SH-SY5Y (cell line): ENCODE results near the gene CTBP2.

Source experiments
- GATA2 ChIP-seq: IDR thresholded peaks from 2 replicates; pipeline ENCODE4 v1.6.1; 2011; ENCODE audit warnings: mild to moderate bottlenecking, low read depth, low read length
- GATA3 ChIP-seq: IDR thresholded peaks from 2 replicates; pipeline ENCODE4 v1.6.1; 2011; ENCODE audit warnings: low read depth, mild to moderate bottlenecking, low read length, moderate library complexity

The CTBP2 gene

GRCh38 chr10:125155101-125155500, 5.3 kb downstream of the CTBP2 start:
- TF ChIP-seq GATA2 (no peak), GATA3 (no peak)

GRCh38 chr10:125154529-125154928, 5.8 kb downstream of the CTBP2 start:
- TF ChIP-seq GATA3 (no peak), GATA2 (no peak)

GRCh38 chr10:125153703-125154490, 6.5 kb downstream of the CTBP2 start:
- TF ChIP-seq GATA3 (no peak), GATA2 (no peak)

GRCh38 chr10:125152450-125153368, 7.7 kb downstream of the CTBP2 start:
- no peak for TF ChIP-seq GATA2
- no peak for TF ChIP-seq GATA3

- no peak for TF ChIP-seq GATA3
- no peak for TF ChIP-seq GATA2
These were observed 8.6 kb downstream of the CTBP2 start for GRCh38 chr10:125151553-125152449.

GRCh38 chr10:125151170-125151552, 9.2 kb downstream of the CTBP2 start:
- TF ChIP-seq GATA3 (no peak), GATA2 (no peak)

- no peak for TF ChIP-seq GATA3
- no peak for TF ChIP-seq GATA2
These were observed 10.7 kb downstream of the CTBP2 start for GRCh38 chr10:125149680-125150047.

GRCh38 chr10:125149036-125149679, 11.2 kb downstream of the CTBP2 start:
- TF ChIP-seq GATA3 (no peak), GATA2 (no peak)

- TF ChIP-seq GATA3: no peak
These were observed 11.8 kb downstream of the CTBP2 start for GRCh38 chr10:125148528-125148927.

GRCh38 chr10:125147971-125148439, 12.4 kb downstream of the CTBP2 start:
- no peak for TF ChIP-seq GATA2
- TF ChIP-seq GATA3: no peak

- TF ChIP-seq GATA2 (no peak), GATA3 (no peak)
These were observed 13.4 kb downstream of the CTBP2 start for GRCh38 chr10:125146791-125147579.

- no peak for TF ChIP-seq GATA2
- TF ChIP-seq GATA3: no peak
These were observed 14.7 kb downstream of the CTBP2 start for GRCh38 chr10:125145636-125146035.

- TF ChIP-seq GATA2 (no peak), GATA3 (no peak)
These were observed 15.4 kb downstream of the CTBP2 start for GRCh38 chr10:125144693-125145623.

- no peak for TF ChIP-seq GATA3
- no peak for TF ChIP-seq GATA2
These were observed 16.2 kb downstream of the CTBP2 start for GRCh38 chr10:125144206-125144605.
